ENCODE measurements around the gene ARRDC5.
"Not testable (repeated sequence)": the region's sequence is repeated elsewhere in the genome, so short reads cannot be mapped to it uniquely, and the experiment has no call there.

ARRDC5 gene

DNA sequence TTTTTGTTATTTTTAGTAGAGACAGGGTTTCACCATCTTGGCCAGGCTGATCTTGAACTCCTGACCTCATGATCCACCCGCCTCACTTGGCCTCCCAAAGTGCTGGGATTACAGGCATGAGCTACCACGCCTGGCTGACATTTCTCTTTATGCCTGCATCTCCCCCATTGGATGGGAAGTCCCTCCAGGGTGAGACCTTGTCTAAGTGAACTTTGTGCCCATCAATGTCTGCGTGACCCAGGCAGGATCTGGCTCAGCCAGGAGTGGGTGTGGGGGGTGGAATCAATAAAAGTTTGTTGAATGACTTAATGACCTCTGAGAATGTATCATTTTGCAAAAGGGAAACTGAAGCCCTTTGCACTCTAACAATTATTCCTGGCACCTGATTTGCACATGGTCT lies 1.8 kb upstream of the ARRDC5 start:
- Histone ChIP-seq H4K91ac (ENCODE audit: low read depth, low read length, poor library complexity) (no peak overlapping the region), H2BK120ac (ENCODE audit: low read depth, low read length) (no peak overlapping the region), H2BK15ac (ENCODE audit: low read length) (no peak overlapping the region), H4K8ac (ENCODE audit: low read depth, low read length) (no peak overlapping the region), H3K18ac (ENCODE audit: low read length) (no peak overlapping the region), H2AK5ac (ENCODE audit: low read depth, low read length) (no peak overlapping the region), H3K79me1 (ENCODE audit: low read depth, low read length) (no peaks in the 10 kb centered on the region), H3K4me3 (ENCODE audit: low read length in 2 of 2) (no peak overlapping the region), H3K27me3 (ENCODE audit: control insufficient read depth in 3 of 3, insufficient read depth in 3 of 3, low read depth in 1 of 3, low read length in 3 of 3) (no peaks in the 10 kb centered on the region), H2BK5ac (ENCODE audit: low read length) (no peak overlapping the region), H3K4me1 (ENCODE audit: control insufficient read depth in 2 of 2, insufficient read depth in 1 of 2, low read depth in 1 of 2, low read length in 2 of 2) (peaks cover 5 to 7% of the 10 kb centered on the region in 2 donors), H3K23ac (ENCODE audit: low read depth, low read length, poor library complexity) (no peak overlapping the region), H2AFZ (ENCODE audit: low read length) (no peak overlapping the region), H3K4me2 (ENCODE audit: insufficient read depth, low read length, poor library complexity, severe bottlenecking) (no peak overlapping the region), H3K4ac (ENCODE audit: low read length) (no peak overlapping the region), H3K14ac (ENCODE audit: low read length) (no peak overlapping the region), H3K36me3 (replicated peaks in 1 of 2; ENCODE audit: control insufficient read depth in 2 of 2, insufficient read depth in 2 of 2, low read length in 2 of 2) (no peaks in the 10 kb centered on the region), H3K9ac (ENCODE audit: low read depth, low read length, poor library complexity) (no peak overlapping the region), H2BK12ac (ENCODE audit: low read length) (no peak overlapping the region), H3K9me3 (replicated peaks in 1 of 2; ENCODE audit: control insufficient read depth in 2 of 2, insufficient read depth in 1 of 2, low read depth in 1 of 2, low read length in 2 of 2) (no peaks in the 10 kb centered on the region), H3K27ac (replicated peaks; ENCODE audit: low read length) (no peak overlapping the region)
- no CpG with 5 or more reads among the region's 3 CpGs for WGBS, 2 donors (ENCODE audit: extremely low coverage in 2 of 2, insufficient read length in 2 of 2, insufficient replicate concordance in 1 of 2)
- DNase-seq (ENCODE audit: low spot score), result no peak

DNA sequence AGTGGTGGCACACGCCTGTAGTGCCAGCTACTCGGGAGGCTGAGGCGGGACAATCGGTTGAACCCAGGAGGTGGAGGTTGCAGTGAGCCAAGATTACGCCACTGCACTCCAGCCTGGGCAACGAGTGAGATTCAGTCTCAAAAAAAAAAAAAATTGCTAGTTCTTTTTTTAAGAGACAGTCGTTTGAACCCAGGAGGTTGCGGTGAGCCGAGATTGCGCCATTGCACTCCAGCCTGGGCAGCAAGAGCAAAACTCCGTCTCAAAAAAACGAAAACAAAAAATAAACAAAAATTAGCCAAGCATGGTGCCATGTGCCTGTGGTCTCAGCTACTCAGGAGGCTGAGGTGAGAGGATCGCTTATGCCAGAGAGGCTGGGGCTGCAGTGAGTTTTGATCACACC lies 1.8 kb downstream of the ARRDC5 start:
- not testable (repeated sequence) for H3K9me3 ChIP-seq (replicated peaks in 1 of 2; ENCODE audit: control insufficient read depth in 2 of 2, insufficient read depth in 1 of 2, low read depth in 1 of 2, low read length in 2 of 2); H3K4me1 ChIP-seq (ENCODE audit: control insufficient read depth in 2 of 2, insufficient read depth in 1 of 2, low read depth in 1 of 2, low read length in 2 of 2)

DNA sequence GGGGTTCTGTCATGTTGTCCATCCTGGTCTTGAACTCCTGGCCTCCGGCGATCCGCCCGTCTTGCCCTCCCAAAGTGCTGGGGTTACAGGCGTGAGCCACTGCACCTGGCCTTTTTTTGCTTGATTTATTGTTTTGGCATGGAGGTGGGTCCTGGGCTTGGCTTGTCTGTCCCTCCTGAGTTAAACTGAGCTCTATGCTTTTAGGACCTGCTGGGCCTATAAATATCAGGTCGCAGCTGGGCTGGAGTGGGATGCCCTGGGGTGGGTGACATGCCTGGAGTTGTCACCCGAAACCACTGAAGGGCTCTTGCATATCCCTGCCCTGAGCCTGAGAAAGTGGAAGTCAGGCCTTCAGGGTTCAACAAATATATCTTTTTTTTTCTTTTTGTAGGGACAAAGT lies 5.5 kb downstream of the ARRDC5 start:
- WGBS, 2 donors (ENCODE audit: extremely low coverage in 2 of 2, insufficient read length in 2 of 2, insufficient replicate concordance in 1 of 2), result no CpG with 5 or more reads among the region's 7 CpGs

More for the DNA sequence above, 1.8 kb downstream of the ARRDC5 start:
- not testable (repeated sequence) for H3K4ac ChIP-seq (ENCODE audit: low read length); H3K4me3 ChIP-seq (ENCODE audit: low read length in 2 of 2); H2BK12ac ChIP-seq (ENCODE audit: low read length); H2BK5ac ChIP-seq (ENCODE audit: low read length); H3K79me1 ChIP-seq (ENCODE audit: low read depth, low read length); DNase-seq (ENCODE audit: low spot score); H3K27me3 ChIP-seq (ENCODE audit: control insufficient read depth in 3 of 3, insufficient read depth in 3 of 3, low read depth in 1 of 3, low read length in 3 of 3); H2AK5ac ChIP-seq (ENCODE audit: low read depth, low read length); H4K91ac ChIP-seq (ENCODE audit: low read depth, low read length, poor library complexity); H3K36me3 ChIP-seq (replicated peaks in 1 of 2; ENCODE audit: control insufficient read depth in 2 of 2, insufficient read depth in 2 of 2, low read length in 2 of 2); H3K23ac ChIP-seq (ENCODE audit: low read depth, low read length, poor library complexity); H3K27ac ChIP-seq (replicated peaks; ENCODE audit: low read length); H4K8ac ChIP-seq (ENCODE audit: low read depth, low read length); H2BK120ac ChIP-seq (ENCODE audit: low read depth, low read length); H3K4me2 ChIP-seq (ENCODE audit: insufficient read depth, low read length, poor library complexity, severe bottlenecking); H3K9ac ChIP-seq (ENCODE audit: low read depth, low read length, poor library complexity); H2AFZ ChIP-seq (ENCODE audit: low read length); H3K18ac ChIP-seq (ENCODE audit: low read length); H3K14ac ChIP-seq (ENCODE audit: low read length); H2BK15ac ChIP-seq (ENCODE audit: low read length)
- WGBS, 2 donors (ENCODE audit: extremely low coverage in 2 of 2, insufficient read length in 2 of 2, insufficient replicate concordance in 1 of 2), result no CpG with 5 or more reads among the region's 13 CpGs

DNA sequence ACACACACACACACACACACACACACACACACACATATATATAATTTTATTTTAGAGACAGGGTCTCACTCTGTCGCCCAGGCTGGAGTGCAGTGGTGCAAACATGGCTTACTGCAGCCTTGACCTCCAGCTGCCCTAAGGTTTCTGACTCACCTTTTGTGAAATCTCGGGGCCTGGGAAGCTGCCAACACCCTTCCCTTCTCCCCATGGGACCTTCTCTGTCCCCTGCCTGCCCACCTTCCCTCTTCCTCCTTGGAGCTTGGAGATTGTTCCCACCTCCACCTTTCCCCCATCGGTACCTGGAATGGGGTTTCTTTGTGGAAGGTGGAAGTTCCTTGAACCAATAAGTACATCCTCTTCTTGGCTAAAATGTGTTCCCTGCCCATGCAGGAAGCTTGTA lies 6.3 kb downstream of the ARRDC5 start:
- no CpG with 5 or more reads among the region's 3 CpGs for WGBS, 2 donors (ENCODE audit: extremely low coverage in 2 of 2, insufficient read length in 2 of 2, insufficient replicate concordance in 1 of 2)
- Histone ChIP-seq H3K18ac (ENCODE audit: low read length) (no peak overlapping the region), H3K9me3 (replicated peaks in 1 of 2; ENCODE audit: control insufficient read depth in 2 of 2, insufficient read depth in 1 of 2, low read depth in 1 of 2, low read length in 2 of 2) (no peaks in the 10 kb centered on the region), H2AK5ac (ENCODE audit: low read depth, low read length) (peak overlapping the region; percentile 75), H3K4me1 (ENCODE audit: control insufficient read depth in 2 of 2, insufficient read depth in 1 of 2, low read depth in 1 of 2, low read length in 2 of 2) (no peaks in the 10 kb centered on the region), H3K36me3 (replicated peaks in 1 of 2; ENCODE audit: control insufficient read depth in 2 of 2, insufficient read depth in 2 of 2, low read length in 2 of 2) (no peaks in the 10 kb centered on the region), H3K79me1 (ENCODE audit: low read depth, low read length) (no peaks in the 10 kb centered on the region), H3K27ac (replicated peaks; ENCODE audit: low read length) (no peak overlapping the region), H2AFZ (ENCODE audit: low read length) (no peak overlapping the region), H3K9ac (ENCODE audit: low read depth, low read length, poor library complexity) (no peak overlapping the region), H2BK5ac (ENCODE audit: low read length) (no peak overlapping the region), H3K27me3 (ENCODE audit: control insufficient read depth in 3 of 3, insufficient read depth in 3 of 3, low read depth in 1 of 3, low read length in 3 of 3) (peaks cover 0 to 1% (median 0%) of the 10 kb centered on the region in 3 experiments), H3K4ac (ENCODE audit: low read length) (no peak overlapping the region), H3K14ac (ENCODE audit: low read length) (peak overlapping the region; percentile 21), H3K4me3 (ENCODE audit: low read length in 2 of 2) (no peak overlapping the region), H3K23ac (ENCODE audit: low read depth, low read length, poor library complexity) (no peak overlapping the region), H2BK12ac (ENCODE audit: low read length) (no peak overlapping the region), H3K4me2 (ENCODE audit: insufficient read depth, low read length, poor library complexity, severe bottlenecking) (no peak overlapping the region), H2BK15ac (ENCODE audit: low read length) (peak overlapping the region; percentile 67), H2BK120ac (ENCODE audit: low read depth, low read length) (no peak overlapping the region), H4K8ac (ENCODE audit: low read depth, low read length) (no peak overlapping the region), H4K91ac (ENCODE audit: low read depth, low read length, poor library complexity) (no peak overlapping the region)
- no peak for DNase-seq (ENCODE audit: low spot score)

More for the DNA sequence above, 5.5 kb downstream of the ARRDC5 start:
- H4K91ac ChIP-seq (ENCODE audit: low read depth, low read length, poor library complexity), result no peak overlapping the region
- DNase-seq (ENCODE audit: low spot score), result no peak
- H3K9me3 ChIP-seq (replicated peaks in 1 of 2; ENCODE audit: control insufficient read depth in 2 of 2, insufficient read depth in 1 of 2, low read depth in 1 of 2, low read length in 2 of 2), result no peaks in the 10 kb centered on the region
- no peak overlapping the region for H3K14ac ChIP-seq (ENCODE audit: low read length)
- H2BK120ac ChIP-seq (ENCODE audit: low read depth, low read length), result no peak overlapping the region
- H3K79me1 ChIP-seq (ENCODE audit: low read depth, low read length), result no peaks in the 10 kb centered on the region
- no peak overlapping the region for H2AK5ac ChIP-seq (ENCODE audit: low read depth, low read length)
- H3K23ac ChIP-seq (ENCODE audit: low read depth, low read length, poor library complexity), result no peak overlapping the region
- no peak overlapping the region for H2BK5ac ChIP-seq (ENCODE audit: low read length)
- no peak overlapping the region for H2AFZ ChIP-seq (ENCODE audit: low read length)
- no peak overlapping the region for H3K4me3 ChIP-seq (ENCODE audit: low read length in 2 of 2)
- H3K4ac ChIP-seq (ENCODE audit: low read length), result no peak overlapping the region
- no peak overlapping the region for H4K8ac ChIP-seq (ENCODE audit: low read depth, low read length)
- no peak overlapping the region for H3K27ac ChIP-seq (replicated peaks; ENCODE audit: low read length)
- no peaks in the 10 kb centered on the region for H3K36me3 ChIP-seq (replicated peaks in 1 of 2; ENCODE audit: control insufficient read depth in 2 of 2, insufficient read depth in 2 of 2, low read length in 2 of 2)
- no peak overlapping the region for H3K18ac ChIP-seq (ENCODE audit: low read length)
- no peaks in the 10 kb centered on the region for H3K27me3 ChIP-seq (ENCODE audit: control insufficient read depth in 3 of 3, insufficient read depth in 3 of 3, low read depth in 1 of 3, low read length in 3 of 3)
- H3K4me2 ChIP-seq (ENCODE audit: insufficient read depth, low read length, poor library complexity, severe bottlenecking), result no peak overlapping the region
- H3K4me1 ChIP-seq (ENCODE audit: control insufficient read depth in 2 of 2, insufficient read depth in 1 of 2, low read depth in 1 of 2, low read length in 2 of 2), result no peaks in the 10 kb centered on the region
- no peak overlapping the region for H2BK12ac ChIP-seq (ENCODE audit: low read length)
- H3K9ac ChIP-seq (ENCODE audit: low read depth, low read length, poor library complexity), result no peak overlapping the region
- H2BK15ac ChIP-seq (ENCODE audit: low read length), result no peak overlapping the region
